Transverse colon (tissue), 4 donors: ENCODE measurements around the gene ARL6IP5. TPM values are rescaled to one million over a fixed set of nuclear protein-coding genes. Genes with fewer than 3 reads are reported as not detected.

Experiments
- DNase-seq: peaks from one replicate; pipeline ENCODE4 v3.0.0-alpha.2; 2019
- H3K27ac ChIP-seq, 4 donors: fragments of 200-600 bp; sonication (generic); 2 replicates each; pipeline ENCODE4 v1.5.1; 2016 to 2018; ENCODE audit warnings: inconsistent platforms in 4 of 4
- H3K27me3 ChIP-seq: fragments of 200-600 bp; sonication (generic); 2 replicates; pipeline ENCODE4 v1.5.1; 2017; ENCODE audit warnings: inconsistent platforms
- H3K36me3 ChIP-seq, 4 donors: fragments of 200-600 bp; sonication (generic); 2 replicates each; pipeline ENCODE4 v1.5.1; 2017 to 2019; ENCODE audit warnings: inconsistent platforms in 4 of 4
- H3K4me1 ChIP-seq, 4 donors: fragments of 200-600 bp; sonication (generic); 2 replicates each; pipeline ENCODE4 v1.5.1; 2017 to 2020; ENCODE audit warnings: inconsistent platforms in 4 of 4
- H3K4me3 ChIP-seq, 4 donors: fragments of 200-600 bp; sonication (generic); 1 replicate in 1 of 4; 2 replicates in 3 of 4; pipeline versions ENCODE4 v1.5.1 to v1.6.1; 2017 to 2019; ENCODE audit warnings: inconsistent platforms in 4 of 4
- H3K9me3 ChIP-seq, 2 donors: fragments of 200-600 bp; sonication (generic); 2 replicates each; pipeline ENCODE4 v1.5.1; 2017 to 2019; ENCODE audit warnings: inconsistent platforms in 2 of 2
- CTCF ChIP-seq, 5 experiments: fragments of 200-600 bp in 3 of 5; fragments of 450-650 bp in 2 of 5; sonication (generic) in 3 of 5; IDR thresholded peaks; 1 replicate in 2 of 5; 2 replicates in 3 of 5; pipeline ENCODE4 v1.5.1; 2016 to 2017; ENCODE audit warnings: antibody characterized with exemption in 5 of 5, inconsistent platforms in 3 of 5, mild to moderate bottlenecking in 2 of 5, moderate library complexity in 1 of 5
- EP300 ChIP-seq: sonication (generic); formaldehyde crosslinking; IDR thresholded peaks from one replicate; pipeline ENCODE4 v1.6.1; 2017; ENCODE audit warnings: antibody characterized with exemption, low read depth
- POLR2A ChIP-seq: fragments of 450-650 bp; IDR thresholded peaks from one replicate; pipeline ENCODE4 v1.6.1; 2016; ENCODE audit warnings: antibody characterized with exemption, mild to moderate bottlenecking, moderate library complexity
- POLR2AphosphoS5 ChIP-seq, 3 donors: sonication (generic); formaldehyde crosslinking; IDR thresholded peaks; one replicate each; pipeline ENCODE4 v1.6.1; 2016; ENCODE audit warnings: antibody characterized with exemption in 3 of 3
- WGBS, 2 donors: methylation state at CpG; one replicate each; pipeline ENCODE4 v1.1.5; 2018; ENCODE audit warnings: low coverage in 1 of 2; 5-methylcytosine and 5-hydroxymethylcytosine counted together
- in situ Hi-C, 4 donors: fragments of 200-750 bp; cut with MboI; loops; one replicate each; pipeline versions ENCODE4 v1.15.0 to v1.15.1; 2017; ENCODE audit warnings: low sequenced_read_pairs in 3 of 4, low pct_ligation_motif_present in 1 of 4, low pct_unique_long_range_greater_than_20kb in 1 of 4
- intact Hi-C: fragments of 100-400 bp; cut with DNase I; formaldehyde crosslinking; loops from one replicate; pipeline ENCODE4 v1.15.1; 2023; ENCODE audit warnings: low total_unique reads
- total RNA-seq, 4 donors: library from RNA; depleted of rRNA; stranded (reverse); fragments of >200 nt; gene quantifications; one replicate each; pipeline ENCODE4 v1.1.0, GENCODE V29; 2016

The ARL6IP5 gene
- total RNA-seq, 4 donors from 2014 or later: 22.7 to 130 (median 68.0) TPM

DNA sequence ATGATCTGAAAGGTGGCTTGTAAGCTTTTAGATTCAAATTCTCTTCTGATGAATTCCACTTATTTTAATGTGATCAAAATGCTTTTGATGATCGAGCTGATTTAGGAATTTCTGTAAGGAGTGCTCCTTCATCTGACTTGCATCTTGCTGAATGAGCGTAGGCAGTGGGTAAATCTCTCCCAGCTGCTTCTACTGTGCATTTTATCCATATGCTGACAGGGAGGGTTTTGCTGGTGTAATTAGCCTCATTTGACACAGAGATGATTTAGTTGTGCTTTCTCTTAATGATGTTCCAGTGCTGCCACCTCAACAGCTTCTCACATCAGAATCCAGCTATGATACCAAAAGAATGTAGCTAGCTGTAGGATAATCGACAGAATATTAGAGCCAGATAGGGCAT lies 41.5 kb downstream of the ARL6IP5 start:
- no peak overlapping the region for H3K4me3 ChIP-seq
- no peak for DNase-seq
- intact Hi-C loops: no loop called here
- H3K9me3 ChIP-seq: no peaks in the 10 kb centered on the region
- H3K27ac ChIP-seq: no peak overlapping the region
- TF ChIP-seq CTCF (IDR thresholded peaks at IDR 0.05) (no peak), EP300 (no peak), POLR2AphosphoS5 (IDR thresholded peaks at IDR 0.05) (no peak), POLR2A (no peak)
- 89 to 91% methylated on average over 3 of the region's 3 CpGs for WGBS, 2 donors
- in situ Hi-C loops: loop anchor here in 1 of 4 donors (25.0 kb wide), 1 partner anchor 811 kb away; no protein-coding TSS in a partner anchor
- H3K36me3 ChIP-seq: no peaks in the 10 kb centered on the region
- no peaks in the 10 kb centered on the region for H3K27me3 ChIP-seq
- no peaks in the 10 kb centered on the region for H3K4me1 ChIP-seq

GRCh38 chr3:69126999-69127398 lies 42.3 kb downstream of the ARL6IP5 start:
- no peak overlapping the region for H3K27ac ChIP-seq
- TF ChIP-seq CTCF (IDR thresholded peaks at IDR 0.05): no peak
- TF ChIP-seq POLR2AphosphoS5 (IDR thresholded peaks at IDR 0.05): no peak
- no peak for TF ChIP-seq EP300
- no peak for TF ChIP-seq POLR2A
- WGBS, 2 donors: 85 to 100% methylated on average over 1 to 2 of the region's 2 CpGs
- no peak overlapping the region for H3K4me3 ChIP-seq
- H3K36me3 ChIP-seq: no peaks in the 10 kb centered on the region
- in situ Hi-C loops (loop anchor here in 1 of 4 donors (25.0 kb wide), 1 partner anchor 810 kb away; no protein-coding TSS in a partner anchor), intact Hi-C loops (no loop called here)
- no peak for DNase-seq
- H3K9me3 ChIP-seq: no peaks in the 10 kb centered on the region
- H3K4me1 ChIP-seq: no peaks in the 10 kb centered on the region
- no peaks in the 10 kb centered on the region for H3K27me3 ChIP-seq

- no peaks in the 10 kb centered on the region for H3K9me3 ChIP-seq
- no peak for DNase-seq
- no peaks in the 10 kb centered on the region for H3K27me3 ChIP-seq
- no peaks in the 10 kb centered on the region for H3K4me1 ChIP-seq
- no peak overlapping the region for H3K4me3 ChIP-seq
- intact Hi-C loops (no loop called here), in situ Hi-C loops (loop anchor here in 1 of 4 donors (25.0 kb wide), 1 partner anchor 809 kb away; no protein-coding TSS in a partner anchor)
- no peaks in the 10 kb centered on the region for H3K36me3 ChIP-seq
- TF ChIP-seq POLR2A (no peak), CTCF (IDR thresholded peaks at IDR 0.05) (no peak), POLR2AphosphoS5 (IDR thresholded peaks at IDR 0.05) (no peak), EP300 (no peak)
- H3K27ac ChIP-seq: no peak overlapping the region
These were observed 43.8 kb downstream of the ARL6IP5 start for GRCh38 chr3:69128509-69128908.

GRCh38 chr3:69129531-69129930 lies 44.8 kb downstream of the ARL6IP5 start:
- Histone ChIP-seq H3K9me3 (no peaks in the 10 kb centered on the region), H3K27ac (no peak overlapping the region), H3K27me3 (no peaks in the 10 kb centered on the region), H3K4me3 (no peak overlapping the region), H3K4me1 (no peaks in the 10 kb centered on the region), H3K36me3 (no peaks in the 10 kb centered on the region)
- intact Hi-C loops: no loop called here
- no peak for TF ChIP-seq POLR2A
- TF ChIP-seq EP300: no peak
- no peak for TF ChIP-seq CTCF (IDR thresholded peaks at IDR 0.05)
- no peak for TF ChIP-seq POLR2AphosphoS5 (IDR thresholded peaks at IDR 0.05)
- 22 to 43% methylated on average over 1 of the region's 1 CpG for WGBS, 2 donors
- no peak for DNase-seq
- in situ Hi-C loops: loop anchor here in 1 of 4 donors (25.0 kb wide), 1 partner anchor 808 kb away; no protein-coding TSS in a partner anchor
